Heart right ventricle (tissue), 16 donors: ENCODE measurements around the gene DNMT3A. TPM values are rescaled to one million over a fixed set of nuclear protein-coding genes. Genes with fewer than 3 reads are reported as not detected.

Experiments
- ATAC-seq, 8 donors: fragments of 200-7000 bp; cut with Tn5 transposase; one replicate each; pipeline ENCODE4 v1.9.1; 2020; ENCODE audit warnings: mild to moderate bottlenecking in 8 of 8, moderate library complexity in 8 of 8, moderate number of reproducible peaks in 1 of 8
- DNase-seq, 2 donors: peaks; one replicate each; pipeline ENCODE4 v3.0.0-alpha.2; 2020
- H3K27ac ChIP-seq, 10 donors: fragments of 200-600 bp; sonication (generic) in 2 of 10; one replicate each; pipeline versions ENCODE4 v1.5.0 to v1.8.0; 2020 to 2022; ENCODE audit warnings: mild to moderate bottlenecking in 3 of 10
- H3K27me3 ChIP-seq, 7 donors: fragments of 200-600 bp; one replicate each; pipeline ENCODE4 v1.8.0; 2021 to 2022; ENCODE audit warnings: mild to moderate bottlenecking in 2 of 7
- H3K36me3 ChIP-seq, 9 donors: fragments of 200-600 bp; sonication (generic) in 1 of 9; one replicate each; pipeline versions ENCODE4 v1.5.0 to v1.8.0; 2020 to 2022; ENCODE audit warnings: mild to moderate bottlenecking in 2 of 9
- H3K4me1 ChIP-seq, 9 donors: fragments of 200-600 bp; sonication (generic) in 1 of 9; one replicate each; pipeline versions ENCODE4 v1.5.0 to v1.8.0; 2020 to 2022; ENCODE audit warnings: mild to moderate bottlenecking in 4 of 9
- H3K4me3 ChIP-seq, 10 donors: fragments of 200-600 bp; sonication (generic) in 2 of 10; one replicate each; pipeline versions ENCODE4 v1.5.0 to v1.8.0; 2020 to 2022; ENCODE audit warnings: mild to moderate bottlenecking in 7 of 10, moderate library complexity in 2 of 10
- H3K9me3 ChIP-seq, 11 donors: fragments of 200-600 bp in 10 of 11; sonication (generic) in 2 of 11; one replicate each; pipeline versions ENCODE4 v1.5.0 to v1.8.0; 2013 to 2022; ENCODE audit warnings: mild to moderate bottlenecking in 2 of 11, control low read depth in 1 of 11, moderate library complexity in 1 of 11
- WGBS, 2 donors: extraction: QIAGEN DNeasy Blood & Tissue Kit; methylation state at CpG; one replicate each; pipeline ENCODE4 v1.1.7; 2013; ENCODE audit warnings: inconsistent platforms in 1 of 2; 5-methylcytosine and 5-hydroxymethylcytosine counted together
- intact Hi-C, 10 donors: fragments of 100-400 bp; cut with DNase I; formaldehyde crosslinking; loops; one replicate each; pipeline versions ENCODE4 v1.11.1 to v1.14.2; 2022
- polyA plus RNA-seq, 2 donors: library from polyadenylated mRNA; stranded (reverse); fragments of 200-250 nt; gene quantifications; one replicate each; pipeline ENCODE4 v1.2.3, GENCODE V29; 2013
- total RNA-seq, 10 donors: library from RNA; stranded (reverse); fragmentation: NEBNext Ultra II Directional in 3 of 10; extraction: Animal tissue kit (Norgen Biotek cat#: 25700) in 3 of 10; gene quantifications; one replicate each; pipeline versions ENCODE4 v1.2.1 to v1.2.4, GENCODE V29; 2021 to 2023
- TF ChIP-seq, protein P1 (sequence below), 9 donors: fragments of 200-600 bp; sonication (generic) in 2 of 9; IDR thresholded peaks; one replicate each; pipeline versions ENCODE4 v1.5.0 to v1.8.0; 2021 to 2022; ENCODE audit warnings: antibody characterized with exemption in 9 of 9, mild to moderate bottlenecking in 5 of 9, moderate library complexity in 1 of 9
- donor health status: Arrhythmogenic right ventricular cardiomyopathy.
- donor health status: ischemic (EF 13 %, LVEDD 7.1; RV severe dilation, severe dysfunction).
- donor health status: healthy with polysubstance abuse.
- donor health status: DM: no; HTN: yes; CAD: no.
- donor health status: DM: no; HTN: no; CAD: no.
- donor health status: ischemic (EF 25% LVEDD 6.9; RV normal size, moderate dysfunction).
- donor health status: ischemic (EF 25% LVEDD 5.7; RV mildly dilated, moderate dysfunction).
- donor health status: healthy.
- donor health status: DM: yes; HTN: yes; CAD: no.
- donor health status: Ischemic cardiomyopathy.
- donor health status: ischemic (EF 35%, LVEDD 5.7; RV mildly dilated, moderate dysfunction).
- donor health status: nonischemic (EF 11% LVEDD 7.7; RV severe dilation, severe dysfunction).
- donor health status: DM: yes; HTN: yes; CAD: no.
- donor health status: PGD.
- donor health status: ischemic (EF 29% LVEDD 5.4; RV normal size, mild dysfunction).
- donor health status: nonischemic (EF 23%, LVEDD 6.1; RV moderate dilation, normal function).

The DNMT3A gene
- total and polyA plus RNA-seq, 12 donors = 4.7 to 23.7 (median 19.3) TPM

DNA sequence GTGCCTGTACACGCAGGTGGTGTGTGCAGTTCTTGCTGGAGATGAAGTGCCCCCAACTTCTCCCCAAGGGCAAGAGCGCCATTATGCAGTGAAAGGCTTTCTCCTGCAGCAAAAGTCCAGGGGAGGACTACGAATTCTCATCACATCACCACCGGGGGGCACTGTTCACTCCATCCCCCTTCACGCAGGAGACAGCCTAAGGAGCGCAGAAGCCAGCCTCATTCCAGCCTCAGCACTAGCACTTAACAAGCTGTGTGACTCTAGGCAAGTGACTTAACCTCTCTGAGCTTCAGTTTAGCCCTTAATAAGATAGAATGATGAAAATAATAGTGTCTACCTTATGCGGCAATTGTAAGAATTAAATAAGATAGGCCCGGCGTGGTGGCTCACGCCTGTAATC lies 32.3 kb downstream of the DNMT3A start:
- Histone ChIP-seq H3K36me3 (peaks cover 0 to 69% (median 3%) of the 10 kb centered on the region in 9 donors), H3K9me3 (no peaks in the 10 kb centered on the region), H3K4me1 (peaks cover 35 to 100% (median 88%) of the 10 kb centered on the region in 9 donors), H3K27me3 (no peaks in the 10 kb centered on the region), H3K27ac (no peak overlapping the region), H3K4me3 (no peak overlapping the region)
- TF ChIP-seq, protein P1, sequence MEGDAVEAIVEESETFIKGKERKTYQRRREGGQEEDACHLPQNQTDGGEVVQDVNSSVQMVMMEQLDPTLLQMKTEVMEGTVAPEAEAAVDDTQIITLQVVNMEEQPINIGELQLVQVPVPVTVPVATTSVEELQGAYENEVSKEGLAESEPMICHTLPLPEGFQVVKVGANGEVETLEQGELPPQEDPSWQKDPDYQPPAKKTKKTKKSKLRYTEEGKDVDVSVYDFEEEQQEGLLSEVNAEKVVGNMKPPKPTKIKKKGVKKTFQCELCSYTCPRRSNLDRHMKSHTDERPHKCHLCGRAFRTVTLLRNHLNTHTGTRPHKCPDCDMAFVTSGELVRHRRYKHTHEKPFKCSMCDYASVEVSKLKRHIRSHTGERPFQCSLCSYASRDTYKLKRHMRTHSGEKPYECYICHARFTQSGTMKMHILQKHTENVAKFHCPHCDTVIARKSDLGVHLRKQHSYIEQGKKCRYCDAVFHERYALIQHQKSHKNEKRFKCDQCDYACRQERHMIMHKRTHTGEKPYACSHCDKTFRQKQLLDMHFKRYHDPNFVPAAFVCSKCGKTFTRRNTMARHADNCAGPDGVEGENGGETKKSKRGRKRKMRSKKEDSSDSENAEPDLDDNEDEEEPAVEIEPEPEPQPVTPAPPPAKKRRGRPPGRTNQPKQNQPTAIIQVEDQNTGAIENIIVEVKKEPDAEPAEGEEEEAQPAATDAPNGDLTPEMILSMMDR (IDR thresholded peaks at IDR 0.05) = peak in 8 of 9 donors; percentile 12 to 62 (median 48)
- intact Hi-C loops = loop anchor here in 1 of 10 donors (5.0 kb wide), 1 partner anchor 68 kb away; no protein-coding TSS in a partner anchor
- DNase-seq (peak in 1 of 2 donors; percentile 67), ATAC-seq (peak in 1 of 8 donors; percentile 22)
- 73% methylated on average over 10 of the region's 10 CpGs for WGBS, 2 donors

DNA sequence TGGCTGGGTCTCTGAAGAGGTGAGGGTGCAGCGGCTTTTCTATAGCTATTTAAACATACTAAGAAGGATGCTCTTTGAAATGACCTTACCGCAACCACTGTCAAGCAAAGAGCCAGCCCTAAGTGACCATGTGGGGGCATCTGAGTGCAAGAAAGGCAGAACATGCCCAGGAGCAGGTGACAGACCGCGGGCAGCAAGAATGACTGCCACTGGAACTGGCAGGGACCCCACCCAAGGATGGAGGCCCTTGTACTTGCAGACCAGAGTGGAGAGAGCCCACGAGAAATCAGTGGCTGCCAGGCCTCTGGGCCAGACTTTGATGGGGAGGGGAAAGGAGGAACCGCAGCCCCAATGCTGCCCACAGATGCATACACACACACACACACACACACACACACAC lies 33.1 kb downstream of the DNMT3A start:
- Histone ChIP-seq H3K4me3 (no peak overlapping the region), H3K4me1 (peaks cover 32 to 99% (median 88%) of the 10 kb centered on the region in 9 donors), H3K27me3 (no peaks in the 10 kb centered on the region), H3K27ac (no peak overlapping the region), H3K9me3 (no peaks in the 10 kb centered on the region), H3K36me3 (peaks cover 0 to 70% (median 3%) of the 10 kb centered on the region in 9 donors)
- ATAC-seq = no peak
- TF ChIP-seq, protein P1 (IDR thresholded peaks at IDR 0.05) = peak in 2 of 9 donors; percentile 7 to 12
- 68 to 77% methylated on average over 6 of the region's 6 CpGs for WGBS, 2 donors
- intact Hi-C loops = loop anchor here in 1 of 10 donors (5.0 kb wide), 1 partner anchor 69 kb away; no protein-coding TSS in a partner anchor
- DNase-seq = no peak

DNA sequence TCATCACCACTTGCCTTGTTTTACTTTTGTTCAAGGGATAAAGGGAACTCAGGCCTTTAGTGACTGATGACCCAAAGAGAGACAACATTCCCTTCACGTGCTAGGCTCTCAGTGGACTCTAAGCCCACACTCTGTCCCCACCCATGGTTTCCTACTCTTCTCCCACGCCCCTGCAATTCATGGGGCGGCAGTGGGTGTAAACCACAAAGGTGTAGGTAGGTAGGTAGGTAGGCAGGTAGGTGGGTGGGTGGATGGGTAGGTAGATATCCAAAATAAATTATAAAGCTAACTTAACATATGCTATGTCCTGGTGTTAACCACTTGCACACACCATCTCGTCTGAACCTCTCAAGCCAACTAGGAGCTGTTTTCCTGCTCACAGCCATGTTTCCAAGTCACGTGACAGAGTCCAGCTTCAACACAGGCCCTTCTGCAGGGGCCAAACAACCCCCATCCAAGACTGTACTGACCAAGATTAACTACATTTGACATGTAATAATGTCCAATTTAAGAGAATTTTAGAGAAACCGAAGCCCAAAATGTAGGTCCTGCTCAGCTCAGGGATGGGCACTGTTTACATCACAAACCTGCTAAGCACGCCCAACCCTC lies 33.7 kb downstream of the DNMT3A start:
- intact Hi-C loops = loop anchor here in 1 of 10 donors (5.0 kb wide), 1 partner anchor 69 kb away; no protein-coding TSS in a partner anchor
- Histone ChIP-seq H3K4me3 (no peak overlapping the region), H3K36me3 (peaks cover 0 to 70% (median 3%) of the 10 kb centered on the region in 9 donors), H3K9me3 (no peaks in the 10 kb centered on the region), H3K27ac (no peak overlapping the region), H3K4me1 (peaks cover 36 to 99% (median 88%) of the 10 kb centered on the region in 9 donors), H3K27me3 (no peaks in the 10 kb centered on the region)
- TF ChIP-seq, protein P1 (IDR thresholded peaks at IDR 0.05) = no peak
- DNase-seq = no peak
- no peak for ATAC-seq
- 77 to 87% methylated on average over 7 of the region's 7 CpGs for WGBS, 2 donors

DNA sequence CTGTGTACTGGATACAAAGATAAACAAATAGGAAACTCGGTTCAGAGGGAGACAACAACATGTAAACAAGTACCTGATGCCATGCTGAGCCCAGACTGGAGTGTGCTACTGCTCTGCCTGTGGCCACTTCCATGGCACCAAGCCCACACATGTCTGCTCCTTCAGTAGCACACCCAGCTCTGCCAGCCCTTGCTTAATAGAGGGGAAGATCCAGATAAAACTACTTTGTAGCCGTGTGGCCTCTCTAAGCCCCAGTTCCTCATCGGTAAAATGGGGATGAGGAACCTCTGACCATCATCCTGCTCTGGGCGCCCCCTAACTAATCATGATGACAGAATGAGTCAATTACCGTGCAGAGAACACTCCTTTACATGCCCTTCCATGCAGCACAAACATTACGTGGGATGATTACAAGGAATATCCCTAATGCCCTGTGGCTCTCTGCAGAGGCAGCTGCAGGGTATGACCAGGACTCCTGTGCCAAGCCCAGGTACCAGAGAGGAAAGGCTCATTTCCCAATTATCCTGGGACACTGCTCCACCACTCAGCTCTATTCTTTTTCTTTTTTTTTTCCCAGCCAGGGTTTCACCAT lies 34.9 kb downstream of the DNMT3A start:
- intact Hi-C loops = loop anchor here in 1 of 10 donors (5.0 kb wide), 1 partner anchor 70 kb away; no protein-coding TSS in a partner anchor
- peak; percentile 24 to 65 (median 37) for ATAC-seq

More for the DNA sequence above, 34.9 kb downstream of the DNMT3A start:
- TF ChIP-seq, protein P1 (IDR thresholded peaks at IDR 0.05) = no peak
- H3K4me3 ChIP-seq = no peak overlapping the region
- 58 to 59% methylated on average over 6 of the region's 6 CpGs for WGBS, 2 donors
- H3K27me3 ChIP-seq = no peaks in the 10 kb centered on the region
- H3K9me3 ChIP-seq = no peaks in the 10 kb centered on the region
- no peak overlapping the region for H3K27ac ChIP-seq
- DNase-seq = peak in 1 of 2 donors; percentile 40
- peaks cover 37 to 99% (median 88%) of the 10 kb centered on the region in 9 donors for H3K4me1 ChIP-seq
- H3K36me3 ChIP-seq = peaks cover 0 to 71% (median 3%) of the 10 kb centered on the region in 9 donors
